GM12891 (cell line): ENCODE results near the gene HTR3B.

Experiments
- POLR2A ChIP-seq: IDR thresholded peaks from 2 replicates; pipeline ENCODE4 v1.6.1; 2011; ENCODE audit warnings: low read depth, low read length, control low read depth
- POLR2AphosphoS5 ChIP-seq: IDR thresholded peaks from 2 replicates; pipeline ENCODE4 v1.6.1; 2011; ENCODE audit warnings: low read depth, low read length, control low read depth
- POU2F2 ChIP-seq: IDR thresholded peaks from 2 replicates; pipeline ENCODE4 v1.6.1; 2011; ENCODE audit warnings: low read depth, mild to moderate bottlenecking, control low read depth, low read length, moderate library complexity
- SPI1 ChIP-seq: IDR thresholded peaks from 2 replicates; pipeline ENCODE4 v1.6.1; 2011; ENCODE audit warnings: low read depth, low read length, control low read depth
- TAF1 ChIP-seq: IDR thresholded peaks from 2 replicates; pipeline ENCODE4 v1.6.1; 2011; ENCODE audit warnings: low read depth, low read length, control low read depth

- TF ChIP-seq POLR2AphosphoS5 = no peak
- TF ChIP-seq POLR2A = no peak
- TF ChIP-seq SPI1 = no peak
- TF ChIP-seq POU2F2 = no peak
- TF ChIP-seq TAF1 = no peak
Measured at GRCh38 chr11:113907152-113907551, 2.6 kb downstream of the HTR3B start.
